Activated CD8-positive, alpha-beta T cell treated with anti-CD3 and anti-CD28 coated beads, Interleukin-2, amount 10 ng/mL, durations not matched to agents 7 days and 5 days (primary cell): ENCODE results near the gene DNAJC17. TPM values are rescaled to one million over a fixed set of nuclear protein-coding genes. Genes with fewer than 3 reads are reported as not detected.

Source experiments
- ATAC-seq: fragments of 150-1000 bp; cut with Tn5 transposase; one replicate; pipeline ENCODE4 v1.10.0; 2021; ENCODE audit warnings: moderate library complexity
- CTCF ChIA-PET: fragments of 350-600 bp; sonication (Branson Sonifier 250); formaldehyde crosslinking; loops from one replicate; lab custom pipeline; 2021; ENCODE audit warnings: antibody characterized with exemption; lab: Charles Lee
- POLR2A ChIA-PET: fragments of 350-600 bp; sonication (Branson Sonifier 250); formaldehyde crosslinking; loops from one replicate; lab custom pipeline; 2021; ENCODE audit warnings: antibody characterized with exemption; lab: Charles Lee
- DNase-seq: peaks from one replicate; pipeline ENCODE4 v3.0.0-alpha.2; 2020
- H3K27ac Mint-ChIP-seq: one replicate; pipeline ENCODE4 v1.8.0; 2021; ENCODE audit warnings: mild to moderate bottlenecking, mixed read lengths
- H3K27me3 Mint-ChIP-seq: one replicate; pipeline ENCODE4 v1.8.0; 2021; ENCODE audit warnings: low read depth, mixed read lengths
- H3K36me3 Mint-ChIP-seq: one replicate; pipeline ENCODE4 v1.8.0; 2021; ENCODE audit warnings: low read depth, mixed read lengths
- H3K4me1 Mint-ChIP-seq: one replicate; pipeline ENCODE4 v1.8.0; 2021; ENCODE audit warnings: low read depth, mixed read lengths
- H3K4me3 Mint-ChIP-seq: one replicate; pipeline ENCODE4 v1.8.0; 2021; ENCODE audit warnings: mild to moderate bottlenecking, mixed read lengths
- H3K9me3 Mint-ChIP-seq: one replicate; pipeline ENCODE4 v1.8.0; 2022; ENCODE audit warnings: mixed read lengths; ENCODE audit not compliant: insufficient read depth
- total RNA-seq, 2 experiments: library from RNA; stranded (reverse); gene quantifications; one replicate each; pipeline ENCODE4 v1.2.3, GENCODE V29; 2021

Gene DNAJC17
- total RNA-seq, 2 experiments from 2014 or later = 42.9 to 47.2 TPM

DNA sequence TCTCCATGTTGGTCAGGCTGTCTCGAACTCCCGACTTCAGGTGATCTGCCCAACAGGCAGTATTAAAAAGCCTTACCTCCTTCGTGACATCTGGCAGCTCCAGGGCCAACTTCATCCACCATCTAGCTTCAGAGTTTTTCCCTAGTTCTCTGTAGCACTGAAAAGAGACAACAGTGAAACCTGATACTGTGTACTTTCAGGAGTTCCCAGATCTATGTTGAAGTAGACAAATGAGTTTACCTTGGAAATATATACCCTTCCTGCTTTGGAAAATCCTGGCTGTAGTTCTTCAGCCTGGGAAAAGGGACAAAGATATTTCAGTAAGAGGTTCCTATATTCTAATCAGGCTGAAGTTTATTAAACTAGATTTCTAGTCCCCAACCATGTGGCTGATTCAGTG, 70.2 kb downstream of the DNAJC17 start:
- H3K9me3 Mint-ChIP-seq = no peaks in the 10 kb centered on the region
- no peak overlapping the region for H3K4me3 Mint-ChIP-seq
- H3K4me1 Mint-ChIP-seq = peaks cover under 1% of the 10 kb centered on the region
- peaks cover 68% of the 10 kb centered on the region for H3K36me3 Mint-ChIP-seq
- CTCF ChIA-PET = interaction anchor here (0.6 to 1.9 kb wide), 4 partner anchors 14 to 659 kb away, joined by 3 to 4 read pairs (median 4); no protein-coding TSS in a partner anchor
- no peak for ATAC-seq
- no peaks in the 10 kb centered on the region for H3K27me3 Mint-ChIP-seq
- H3K27ac Mint-ChIP-seq = no peak overlapping the region
- POLR2A ChIA-PET = no interaction called here
- DNase-seq = no peak

- Mint-ChIP-seq H3K27ac (no peak overlapping the region), H3K4me3 (no peak overlapping the region), H3K36me3 (peaks cover 71% of the 10 kb centered on the region), H3K27me3 (no peaks in the 10 kb centered on the region), H3K4me1 (no peaks in the 10 kb centered on the region), H3K9me3 (no peaks in the 10 kb centered on the region)
- POLR2A ChIA-PET = no interaction called here
- DNase-seq (no peak), ATAC-seq (no peak)
- CTCF ChIA-PET = interaction anchor here (1.6 to 1.9 kb wide), 2 partner anchors 35 to 46 kb away, joined by 4 read pairs; no protein-coding TSS in a partner anchor
These were observed 70.7 kb downstream of the DNAJC17 start for GRCh38 chr15:40736575-40736974.

DNA sequence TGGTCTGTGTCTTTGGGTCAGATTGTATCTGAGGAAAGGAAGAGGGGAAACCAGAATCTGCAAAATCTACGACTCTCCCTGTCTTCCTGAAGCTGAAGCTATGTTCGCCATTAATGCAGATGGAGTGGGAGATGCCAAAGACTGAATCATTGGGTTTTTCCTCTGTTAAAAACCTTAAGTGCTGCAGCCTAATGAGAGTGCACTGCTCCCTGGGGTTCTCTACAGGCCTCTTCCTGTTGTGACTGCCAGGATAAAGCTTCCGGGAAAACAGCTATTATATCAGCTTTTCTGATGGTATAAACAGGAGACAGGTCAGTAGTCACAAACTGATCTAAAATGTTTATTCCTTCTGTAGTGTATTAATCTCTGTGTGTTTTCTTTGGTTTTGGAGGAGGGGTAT, 76.2 kb downstream of the DNAJC17 start:
- peaks cover 58% of the 10 kb centered on the region for H3K36me3 Mint-ChIP-seq
- H3K27me3 Mint-ChIP-seq = no peaks in the 10 kb centered on the region
- CTCF ChIA-PET = interaction anchor here (0.9 to 1.1 kb wide), 2 partner anchors 13 to 38 kb away, joined by 3 to 4 read pairs; no protein-coding TSS in a partner anchor
- no peak overlapping the region for H3K4me3 Mint-ChIP-seq
- no peaks in the 10 kb centered on the region for H3K4me1 Mint-ChIP-seq
- H3K9me3 Mint-ChIP-seq = no peaks in the 10 kb centered on the region
- no peak for DNase-seq
- POLR2A ChIA-PET = interaction anchor here (0.6 to 1.4 kb wide), 3 partner anchors 9 to 210 kb away, joined by 3 read pairs; no protein-coding TSS in a partner anchor
- ATAC-seq = no peak
- peak overlapping the region; percentile 6 for H3K27ac Mint-ChIP-seq

DNA sequence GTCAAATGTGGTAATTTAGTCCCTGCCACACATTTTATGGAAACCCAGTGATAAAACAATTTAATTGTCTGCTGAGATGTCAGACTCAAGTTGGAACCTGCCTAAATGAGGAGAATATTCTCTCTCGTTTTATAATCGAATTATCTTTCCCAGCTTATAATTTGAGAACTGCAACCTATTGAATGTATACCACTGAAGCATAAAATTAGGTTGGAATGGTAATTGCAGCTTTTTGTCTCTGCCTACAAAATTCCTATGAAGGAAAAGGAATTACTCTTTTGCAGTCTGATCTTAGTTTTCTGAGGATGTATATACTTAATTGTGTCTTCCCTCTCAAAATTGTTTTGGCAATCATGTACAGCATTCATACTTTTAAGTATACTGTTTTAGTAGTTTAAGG, 83.4 kb downstream of the DNAJC17 start:
- Mint-ChIP-seq H3K9me3 (no peaks in the 10 kb centered on the region), H3K36me3 (peaks cover 46% of the 10 kb centered on the region), H3K27me3 (no peaks in the 10 kb centered on the region), H3K4me1 (peaks cover 10% of the 10 kb centered on the region), H3K27ac (no peak overlapping the region), H3K4me3 (no peak overlapping the region)
- POLR2A ChIA-PET = interaction anchor here (0.6 kb wide), 1 partner anchor 23 kb away, joined by 3 read pairs; no protein-coding TSS in a partner anchor
- CTCF ChIA-PET = interaction anchor here (1.5 to 2.9 kb wide), 4 partner anchors 20 to 134 kb away, joined by 4 to 10 read pairs (median 5); no protein-coding TSS in a partner anchor
- DNase-seq (no peak), ATAC-seq (no peak)

DNA sequence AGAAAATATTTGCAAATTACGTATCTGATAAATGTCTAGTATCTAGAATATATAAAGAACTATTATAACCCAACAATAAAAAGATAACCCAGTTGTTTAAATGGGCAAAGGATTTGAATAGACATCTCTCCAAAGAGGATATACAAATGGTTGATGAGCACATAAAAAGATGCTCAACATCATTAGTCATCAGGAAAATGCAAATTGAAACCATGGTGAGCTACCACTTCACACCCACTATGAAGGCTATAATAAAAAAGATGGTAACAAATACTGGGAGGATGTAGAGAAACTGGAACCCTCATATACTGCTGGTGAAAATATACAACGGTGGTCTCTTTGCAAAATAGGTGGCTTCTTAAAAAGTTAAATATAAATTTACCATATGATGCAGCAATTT, 84.3 kb downstream of the DNAJC17 start:
- Mint-ChIP-seq H3K27me3 (no peaks in the 10 kb centered on the region), H3K9me3 (no peaks in the 10 kb centered on the region), H3K27ac (no peak overlapping the region), H3K36me3 (peaks cover 46% of the 10 kb centered on the region), H3K4me1 (peaks cover 10% of the 10 kb centered on the region), H3K4me3 (no peak overlapping the region)
- POLR2A ChIA-PET = no interaction called here
- ATAC-seq = no peak
- CTCF ChIA-PET = interaction anchor here (1.2 to 2.9 kb wide), 5 partner anchors 15 to 133 kb away, joined by 3 to 10 read pairs (median 4); no protein-coding TSS in a partner anchor
- no peak for DNase-seq

DNA sequence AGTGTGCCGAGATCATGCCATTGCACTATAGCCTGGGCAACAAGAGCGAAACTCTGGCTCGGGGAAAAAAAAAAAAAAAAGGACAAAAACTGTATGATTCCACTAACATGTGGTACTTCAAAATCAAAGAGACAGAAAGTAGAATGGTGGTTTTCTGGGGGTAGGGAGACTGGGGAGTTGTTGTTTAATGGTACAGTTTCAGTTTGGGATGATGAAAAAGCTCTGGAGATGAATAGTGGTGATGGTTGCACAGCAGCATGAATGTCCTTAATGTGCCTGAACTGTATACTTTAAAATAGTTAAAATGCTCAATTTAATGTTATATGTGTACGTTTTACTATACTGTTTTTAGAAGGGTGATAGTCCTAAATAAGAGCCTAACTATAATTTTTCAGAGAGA, 84.9 kb downstream of the DNAJC17 start:
- Mint-ChIP-seq H3K9me3 (no peaks in the 10 kb centered on the region), H3K27me3 (no peaks in the 10 kb centered on the region), H3K4me1 (peaks cover 10% of the 10 kb centered on the region), H3K36me3 (peaks cover 47% of the 10 kb centered on the region), H3K27ac (no peak overlapping the region), H3K4me3 (no peak overlapping the region)
- DNase-seq (no peak), ATAC-seq (no peak)
- ChIA-PET CTCF (interaction anchor here (1.2 to 2.9 kb wide), 3 partner anchors 15 to 133 kb away, joined by 3 to 10 read pairs (median 4); no protein-coding TSS in a partner anchor), POLR2A (no interaction called here)

DNA sequence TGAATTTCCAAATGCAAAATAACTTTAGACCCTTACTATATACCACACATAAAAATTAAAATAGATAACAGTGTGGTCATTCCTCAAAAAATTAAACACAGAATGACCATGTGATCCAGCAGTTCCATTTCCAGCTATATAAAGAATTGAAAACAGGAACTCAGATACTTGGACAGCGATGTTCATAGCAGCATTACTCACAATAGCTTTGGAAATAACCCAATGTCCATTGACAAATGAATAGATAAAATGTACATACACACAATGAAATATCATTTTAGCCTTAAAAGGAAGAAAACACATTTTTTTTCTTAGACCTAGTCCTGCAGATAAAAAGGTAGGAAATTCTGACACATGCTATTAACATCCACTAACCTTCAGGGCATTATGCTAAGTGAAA, 85.6 kb downstream of the DNAJC17 start:
- ATAC-seq (no peak), DNase-seq (no peak)
- ChIA-PET CTCF (no interaction called here), POLR2A (interaction anchor here (0.6 kb wide), 1 partner anchor 133 kb away, joined by 4 read pairs; no protein-coding TSS in a partner anchor)
- Mint-ChIP-seq H3K4me1 (peaks cover 10% of the 10 kb centered on the region), H3K9me3 (no peaks in the 10 kb centered on the region), H3K4me3 (no peak overlapping the region), H3K36me3 (peaks cover 49% of the 10 kb centered on the region), H3K27me3 (no peaks in the 10 kb centered on the region), H3K27ac (no peak overlapping the region)

GRCh38 chr15:40716165-40716564, 91.1 kb downstream of the DNAJC17 start:
- peaks cover 54% of the 10 kb centered on the region for H3K36me3 Mint-ChIP-seq
- CTCF ChIA-PET = no interaction called here
- POLR2A ChIA-PET = no interaction called here
- no peak for DNase-seq
- H3K9me3 Mint-ChIP-seq = no peaks in the 10 kb centered on the region
- H3K4me3 Mint-ChIP-seq = no peak overlapping the region
- H3K4me1 Mint-ChIP-seq = no peaks in the 10 kb centered on the region
- H3K27ac Mint-ChIP-seq = no peak overlapping the region
- H3K27me3 Mint-ChIP-seq = no peaks in the 10 kb centered on the region
- no peak for ATAC-seq

Other genes with a start within 250 kb of the DNAJC17 start
- 10 to 100 TPM; 24.7 to 27.0 TPM for gene CCDC32, start 242.4 kb downstream of the DNAJC17 start, total RNA-seq
- gene RPUSD2, start 238.2 kb downstream of the DNAJC17 start, total RNA-seq = 10 to 100 TPM; 14.1 to 15.6 TPM
- 10 to 100 TPM; 61.4 to 65.4 TPM for gene KNL1, start 213.2 kb downstream of the DNAJC17 start, total RNA-seq
- gene RAD51, start 112.3 kb downstream of the DNAJC17 start, total RNA-seq = 10 to 100 TPM; 82.7 to 87.3 TPM
- gene RMDN3, start 52.2 kb downstream of the DNAJC17 start, total RNA-seq = 10 to 100 TPM; 34.0 to 35.1 TPM
- gene GCHFR, start 43.4 kb downstream of the DNAJC17 start, total RNA-seq = 10 to 100 TPM; 50.6 to 50.8 TPM
- 1 to 10 TPM; 1.1 to 1.2 TPM for gene C15orf62, start 37.5 kb downstream of the DNAJC17 start, total RNA-seq
- gene ZFYVE19, start 384 bp downstream of the DNAJC17 start, total RNA-seq = 10 to 100 TPM; 29.4 to 35.6 TPM
- gene PPP1R14D, start 21.2 kb upstream of the DNAJC17 start, total RNA-seq = not detected
- gene SPINT1, start 36.6 kb upstream of the DNAJC17 start, total RNA-seq = 1 to 10 TPM; 3.1 to 4.3 TPM
- not detected for gene RHOV, start 66.8 kb upstream of the DNAJC17 start, total RNA-seq
- gene VPS18, start 87.0 kb upstream of the DNAJC17 start, total RNA-seq = 10 to 100 TPM; 17.8 to 18.4 TPM
- gene DLL4, start 121.9 kb upstream of the DNAJC17 start, total RNA-seq = not detected
- 1 to 10 TPM; 8.3 to 8.9 TPM for gene CHAC1, start 146.0 kb upstream of the DNAJC17 start, total RNA-seq